IPS-NIHi7 (cell line): ENCODE results near the gene FMNL1.
A peak's percentile ranks its signal among the peaks of the same experiment; 100 is the strongest.

Experiments used
- DNase-seq: peaks from one replicate; pipeline ENCODE4 v3.0.0; 2012; ENCODE audit warnings: mixed read lengths; ENCODE audit errors: extremely low spot score

FMNL1 gene

DNA sequence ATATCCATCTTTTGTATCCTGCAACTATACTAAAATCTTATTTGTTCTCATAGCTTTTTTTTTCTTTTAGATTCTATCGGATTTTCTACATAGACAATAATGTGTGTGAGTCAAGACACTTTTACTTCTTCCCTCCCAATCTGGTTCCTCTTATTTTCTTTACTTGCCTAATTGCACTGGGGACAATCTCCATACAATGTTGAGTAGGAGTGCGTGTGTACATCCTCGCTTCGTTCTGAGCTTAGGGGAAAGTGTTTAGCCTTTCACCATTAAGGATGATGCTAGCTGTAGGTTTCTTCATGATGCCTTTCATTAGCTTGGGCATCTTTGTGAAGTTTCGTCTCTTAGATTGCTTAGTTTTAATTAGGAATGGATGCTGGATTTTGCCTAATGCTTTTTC, 37.3 kb downstream of the FMNL1 start:
- DNase-seq, result no peak

DNA sequence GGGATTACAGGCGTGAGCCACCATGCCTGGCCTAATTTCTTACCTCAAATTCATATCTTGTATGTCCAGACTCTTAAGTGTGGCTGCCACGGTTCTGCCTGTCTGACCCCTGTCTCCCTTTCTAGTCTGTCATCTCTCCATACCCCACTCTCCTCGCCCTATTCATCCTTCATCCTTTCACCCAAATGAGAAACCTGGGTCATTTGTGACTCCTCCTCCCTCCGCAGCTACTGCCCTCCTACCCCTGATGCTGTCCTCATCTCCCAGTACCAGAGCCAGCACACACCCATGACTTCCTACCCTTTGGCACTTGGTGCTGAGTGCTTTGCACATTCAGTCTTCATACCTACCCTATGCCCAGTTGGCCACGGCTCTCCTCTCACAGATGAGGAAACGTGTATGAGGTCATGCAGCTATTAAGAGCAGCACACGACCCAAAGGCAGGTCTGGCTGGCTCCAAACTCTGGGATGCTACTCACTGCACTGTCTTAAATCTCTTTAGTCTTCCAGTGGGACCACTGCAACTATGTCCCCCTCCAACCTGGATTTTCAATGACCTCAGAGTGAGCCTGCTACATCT, 38.6 kb downstream of the FMNL1 start:
- no peak for DNase-seq

DNA sequence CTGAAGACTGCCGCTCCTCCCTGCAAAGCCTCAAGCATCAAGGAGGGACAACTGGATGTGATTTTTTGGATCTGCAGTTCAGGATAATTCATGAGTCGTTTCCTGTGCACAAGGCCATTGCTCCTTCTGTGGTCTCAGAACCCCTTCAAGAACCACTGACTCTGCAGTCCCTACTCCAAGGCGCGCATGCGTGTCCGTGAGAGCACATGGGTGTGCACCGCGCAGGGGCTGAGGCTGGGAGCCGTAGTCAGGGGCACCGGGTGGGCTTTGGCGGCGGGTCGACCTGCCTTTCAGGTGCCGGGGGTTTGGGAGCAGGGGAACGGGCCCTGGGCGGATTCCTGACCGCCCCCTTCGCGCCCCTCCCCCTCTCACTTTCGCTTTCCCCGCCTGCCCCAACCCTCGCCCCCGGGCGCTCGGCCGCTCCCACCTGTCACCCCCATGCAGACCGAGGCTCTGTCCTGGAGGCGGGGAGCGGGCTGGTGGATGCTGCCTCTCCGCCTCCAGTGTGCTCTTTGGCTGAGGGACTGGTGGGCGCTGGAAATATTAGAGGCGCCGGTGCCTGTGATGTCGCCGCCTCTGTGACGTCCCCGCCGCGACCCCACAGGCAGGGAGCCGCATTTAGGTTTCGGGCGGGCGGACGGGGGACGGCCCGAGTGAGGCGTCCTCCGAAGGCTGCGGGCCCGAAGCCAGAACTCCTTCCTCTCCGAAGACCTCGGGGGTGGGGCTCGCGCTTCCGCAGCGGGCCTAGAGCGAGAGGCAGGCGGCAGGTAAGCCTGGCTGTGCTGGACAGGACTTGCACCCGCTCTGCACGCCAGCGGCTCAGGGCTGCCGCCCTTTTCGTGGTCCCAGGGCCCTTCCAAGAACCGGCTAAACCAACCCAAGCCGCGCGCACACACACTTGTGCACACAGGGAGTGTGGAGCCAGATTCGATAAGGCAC, 40.2 kb downstream of the FMNL1 start, which contains the start of gene SPATA32:
Gene SPATA32, minus strand, starts transcription at position 518 of the 939 bp plus-strand sequence. Its CDS starts 78 bp downstream, at position 440.
- peak; percentile 68 for DNase-seq

DNA sequence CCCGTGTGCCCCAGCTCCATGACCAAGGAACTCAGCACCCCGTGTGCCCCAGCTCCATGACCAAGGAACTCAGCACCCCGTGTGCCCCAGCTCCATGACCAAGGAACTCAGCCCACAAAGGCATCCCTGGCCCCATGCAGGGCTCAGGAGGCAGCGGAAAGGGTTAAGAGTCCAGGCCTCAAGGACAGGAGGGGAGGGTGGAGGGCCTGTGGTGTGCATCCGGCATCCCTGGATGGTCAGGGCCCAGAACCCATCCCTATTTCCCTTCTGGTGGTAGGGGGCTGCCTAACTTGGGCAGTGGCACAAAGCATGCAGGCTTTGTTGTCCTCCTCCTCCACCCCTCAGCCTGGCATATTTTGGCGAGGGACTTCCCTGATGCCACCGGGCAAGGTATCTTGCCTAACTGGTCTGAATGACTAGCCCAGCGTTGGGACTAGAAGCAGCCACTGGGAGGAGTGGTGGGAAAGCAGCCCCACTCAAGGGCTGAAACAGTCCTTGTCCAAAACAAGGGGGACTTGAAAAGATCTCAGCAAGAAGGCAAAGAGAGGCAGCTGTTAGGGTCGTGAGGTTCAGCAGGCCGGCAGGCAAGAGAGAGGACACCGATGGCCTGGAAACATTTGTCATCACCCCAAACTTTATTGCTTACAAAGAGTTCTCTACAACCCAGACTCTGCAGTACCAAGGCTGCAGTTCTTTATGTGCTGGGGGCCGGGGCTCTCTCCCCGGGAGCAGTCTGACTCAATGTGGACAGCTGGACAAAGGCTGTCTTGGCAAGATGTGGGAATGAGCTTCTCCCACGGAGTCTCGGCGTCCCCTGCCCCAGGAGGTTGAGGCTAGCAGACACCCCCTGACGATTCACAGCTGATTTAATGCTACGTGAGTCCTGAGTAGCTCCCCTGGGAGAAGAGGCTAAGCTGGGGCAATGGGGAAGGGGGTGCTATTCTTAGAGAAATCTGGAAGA, 41.1 kb downstream of the FMNL1 start:
- no peak for DNase-seq

DNA sequence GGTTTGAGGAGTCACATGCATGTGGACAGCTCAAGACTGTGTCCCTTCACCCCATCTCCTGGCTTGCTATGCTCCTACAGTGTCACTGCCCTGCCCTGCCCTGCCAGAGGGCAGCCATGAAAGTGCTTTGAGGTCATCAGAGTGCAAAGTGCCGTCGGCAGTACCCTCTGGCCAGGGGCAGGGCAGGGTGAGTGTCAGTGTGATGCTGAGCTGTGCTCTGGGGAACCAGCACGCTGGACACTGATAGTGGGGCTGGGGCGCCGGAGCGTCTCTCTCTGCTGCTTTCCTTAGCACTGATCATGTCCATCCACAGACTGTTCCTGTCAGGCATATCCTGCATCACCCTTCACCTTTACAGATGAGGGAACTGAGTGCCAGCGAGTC, 41.8 kb downstream of the FMNL1 start:
- DNase-seq, result no peak

DNA sequence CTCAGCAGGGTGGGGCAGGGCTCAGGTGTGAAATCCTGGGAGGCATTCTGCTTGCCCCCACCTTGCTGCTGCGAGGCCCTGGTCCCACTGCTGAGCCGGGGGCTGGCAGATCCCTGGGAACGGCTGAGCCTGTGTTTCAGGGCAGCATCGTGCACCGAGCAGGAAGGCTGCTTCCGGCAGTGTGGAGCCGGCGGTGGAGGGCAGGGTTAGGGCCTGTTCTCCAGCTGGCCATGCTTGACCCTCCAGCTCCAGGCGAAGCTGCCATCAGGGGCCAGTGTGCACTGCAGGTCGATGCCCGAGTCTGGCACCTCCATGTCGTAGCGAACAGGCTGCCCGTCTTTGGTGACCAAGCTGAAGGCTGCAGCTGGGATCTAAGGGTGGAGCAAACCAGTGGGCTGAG, 42.7 kb downstream of the FMNL1 start:
- DNase-seq, result no peak

DNA sequence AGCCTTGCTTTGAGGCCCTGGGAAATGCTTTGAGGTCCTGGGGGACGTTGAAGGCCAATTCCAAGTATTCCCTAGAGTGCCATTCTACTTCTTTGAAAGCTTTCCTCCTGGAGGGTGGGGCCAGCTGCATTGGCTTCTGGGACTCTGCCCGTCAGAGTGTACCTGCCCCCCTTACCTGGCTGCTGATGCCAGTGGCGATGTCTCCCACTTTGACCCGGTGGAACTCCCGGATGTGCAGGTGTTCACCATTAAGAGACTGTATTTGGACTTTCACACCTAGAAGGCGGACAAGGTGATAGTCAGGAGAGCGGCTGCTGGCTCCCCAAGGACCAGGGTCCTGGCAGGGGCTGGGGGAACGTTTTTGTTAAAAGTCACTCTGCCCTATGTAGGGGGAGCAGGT, 43.3 kb downstream of the FMNL1 start:
- DNase-seq, result no peak

DNA sequence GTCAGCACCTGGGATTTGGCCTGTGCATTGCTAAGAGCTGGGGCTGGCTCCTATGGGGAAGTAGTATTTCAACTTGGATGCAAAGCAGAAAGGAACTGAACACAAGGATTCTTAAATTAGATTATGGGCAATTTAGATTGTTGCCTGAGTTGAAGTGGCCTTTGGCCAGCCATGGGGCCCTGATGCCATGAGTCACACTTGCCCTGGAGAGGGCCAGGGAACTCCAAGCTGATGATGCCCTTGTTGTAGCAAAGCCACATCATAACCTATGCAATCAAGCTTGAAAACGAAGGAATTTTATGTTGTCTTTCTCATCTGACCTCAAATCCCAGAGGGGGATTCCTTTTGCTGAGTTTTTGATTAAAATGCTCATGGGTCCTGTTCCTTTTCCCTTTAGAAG, 44.1 kb downstream of the FMNL1 start:
- no peak for DNase-seq

DNA sequence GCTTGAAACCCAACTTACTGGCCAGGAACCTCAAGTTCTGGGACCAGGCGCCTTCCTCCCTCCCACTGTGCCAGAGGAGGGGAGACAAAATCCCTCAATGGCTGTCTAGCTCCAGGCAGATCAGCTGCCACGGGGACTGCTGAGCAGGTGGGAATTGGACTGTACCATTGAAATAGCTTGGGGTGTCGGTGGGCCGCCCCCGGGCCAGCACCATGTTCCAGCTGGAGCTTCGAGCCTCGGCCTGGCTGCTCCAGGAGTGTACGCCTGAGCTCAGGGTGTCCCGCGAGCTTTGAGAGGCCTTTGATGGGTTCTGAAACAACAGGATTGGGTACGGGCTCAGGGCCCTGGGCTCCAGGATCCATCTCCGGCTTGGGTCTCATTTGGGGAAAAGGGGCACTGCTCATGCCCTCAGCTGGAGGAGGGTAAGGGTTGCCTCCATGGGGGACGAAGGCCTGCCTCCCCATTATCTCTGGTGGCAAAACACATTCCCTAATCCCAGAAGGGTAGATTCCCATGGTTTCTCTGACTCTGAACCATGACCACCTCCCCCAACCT, 44.8 kb downstream of the FMNL1 start:
- no peak for DNase-seq

DNA sequence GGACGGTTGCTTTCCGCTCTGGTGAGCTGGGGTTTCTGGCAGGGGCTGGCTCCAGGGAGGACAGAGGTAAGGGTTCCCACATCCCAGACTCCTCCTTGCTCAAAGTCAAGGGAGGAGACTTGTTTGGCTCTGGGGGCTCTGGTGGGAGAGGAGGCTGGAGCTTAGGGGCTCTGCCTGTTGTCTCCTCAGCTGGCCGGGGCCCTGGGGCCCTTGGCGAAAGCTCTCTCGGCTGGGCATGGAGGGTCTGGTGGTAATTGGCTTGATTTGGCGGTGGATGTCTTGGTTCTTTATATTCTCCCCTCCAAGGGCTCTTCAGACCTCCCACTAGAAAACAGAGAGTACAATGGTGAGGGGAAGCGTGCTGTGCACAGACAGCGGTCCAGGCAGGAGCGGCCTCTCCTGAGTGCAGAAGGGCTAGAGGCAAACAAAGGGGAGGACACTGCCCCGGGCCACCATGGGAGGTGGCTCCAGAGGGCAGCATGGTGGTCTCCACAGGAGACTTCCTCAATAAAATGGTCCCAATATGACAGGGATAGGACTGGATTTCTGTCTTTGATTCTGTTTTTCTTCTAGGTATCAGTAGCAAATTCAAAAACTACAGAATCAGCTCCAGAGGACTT, 45.9 kb downstream of the FMNL1 start:
- DNase-seq, result no peak

DNA sequence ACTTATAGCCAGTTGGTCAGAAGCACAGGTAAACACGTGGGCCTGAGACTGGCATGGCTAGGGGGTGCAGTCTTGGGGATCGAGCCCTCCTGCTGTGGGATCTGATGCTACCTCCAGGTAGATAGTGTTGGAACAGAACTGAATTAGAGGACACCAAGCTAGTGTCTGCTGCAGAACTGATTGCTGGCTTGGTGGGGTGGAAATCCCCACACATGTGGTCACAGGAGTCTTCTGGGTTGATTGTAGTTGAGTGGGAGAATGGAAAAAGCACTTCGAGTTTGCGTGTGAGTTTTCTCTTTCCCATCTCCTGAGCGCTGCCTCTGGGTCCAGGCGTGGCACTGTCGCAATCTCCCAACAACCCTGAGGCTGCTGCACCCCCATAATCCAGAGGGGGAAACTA, 48.2 kb downstream of the FMNL1 start:
- no peak for DNase-seq

DNA sequence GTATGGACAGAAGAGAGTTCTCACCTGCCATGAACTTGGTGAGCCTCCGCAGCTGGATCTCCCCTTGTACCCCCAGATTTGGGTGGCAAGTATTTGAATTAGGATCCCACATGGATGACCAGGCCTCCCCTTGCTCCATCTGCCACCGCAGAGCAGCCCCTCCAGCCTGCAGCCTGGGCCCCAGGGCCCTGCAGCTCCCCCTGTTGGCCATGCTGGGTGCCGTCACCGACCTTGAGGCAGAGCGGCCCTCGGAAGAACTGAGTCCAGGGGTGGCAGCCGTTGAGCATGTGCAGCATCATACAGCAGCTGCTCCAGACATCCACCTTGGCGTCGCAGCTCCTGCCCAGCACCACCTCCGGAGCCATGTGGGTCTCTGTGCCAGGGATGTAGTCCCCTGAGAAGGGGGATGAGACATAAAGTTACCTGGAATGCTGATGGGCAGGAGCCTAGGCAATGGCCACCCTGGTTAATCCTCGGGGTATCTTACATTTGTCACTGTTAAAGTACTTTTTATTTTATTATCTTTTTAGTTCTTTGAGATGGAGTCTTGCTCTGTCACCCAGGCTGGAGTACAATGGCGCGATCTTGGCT, 49.2 kb downstream of the FMNL1 start:
- peak; percentile 87 for DNase-seq

DNA sequence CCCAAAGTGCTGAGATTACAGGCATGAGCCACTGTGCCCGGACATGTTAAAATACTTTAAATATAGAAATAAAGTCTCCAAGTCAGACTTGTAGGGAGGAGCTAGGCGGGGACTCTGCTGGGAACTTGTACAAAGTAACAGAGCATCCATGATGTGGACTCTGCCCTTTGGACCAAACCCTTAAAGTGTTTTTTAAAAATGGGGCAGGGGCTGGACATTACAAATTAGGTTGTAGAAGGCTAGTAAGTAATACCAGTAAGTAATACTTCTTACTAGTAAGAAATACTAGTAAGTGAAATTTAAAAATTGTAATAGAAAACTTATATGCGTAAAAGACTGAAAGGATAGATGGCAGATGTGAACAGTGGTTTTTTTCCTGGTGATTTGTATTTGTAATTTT, 49.9 kb downstream of the FMNL1 start:
- DNase-seq, result no peak

DNA sequence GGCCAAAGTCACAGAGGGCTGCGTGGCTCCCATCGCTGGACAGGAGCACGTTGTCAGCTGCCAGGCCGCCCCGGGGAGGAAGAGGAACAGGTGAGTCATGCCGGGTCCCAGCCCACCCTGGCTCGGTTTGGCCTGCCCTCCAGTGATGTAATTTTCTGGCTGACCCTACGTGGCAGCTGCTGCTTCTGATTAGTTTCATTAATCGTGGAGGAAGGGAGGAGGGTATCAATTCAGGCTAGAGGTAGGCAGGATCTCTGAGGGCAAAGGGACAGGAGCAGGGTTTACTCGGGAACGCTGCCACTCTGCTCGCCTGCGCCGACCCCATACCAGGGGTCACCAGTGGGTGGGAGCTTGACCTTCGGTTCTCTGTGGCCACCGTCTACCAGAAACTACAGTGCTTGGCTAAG, 51.9 kb downstream of the FMNL1 start:
- DNase-seq, result no peak

DNA sequence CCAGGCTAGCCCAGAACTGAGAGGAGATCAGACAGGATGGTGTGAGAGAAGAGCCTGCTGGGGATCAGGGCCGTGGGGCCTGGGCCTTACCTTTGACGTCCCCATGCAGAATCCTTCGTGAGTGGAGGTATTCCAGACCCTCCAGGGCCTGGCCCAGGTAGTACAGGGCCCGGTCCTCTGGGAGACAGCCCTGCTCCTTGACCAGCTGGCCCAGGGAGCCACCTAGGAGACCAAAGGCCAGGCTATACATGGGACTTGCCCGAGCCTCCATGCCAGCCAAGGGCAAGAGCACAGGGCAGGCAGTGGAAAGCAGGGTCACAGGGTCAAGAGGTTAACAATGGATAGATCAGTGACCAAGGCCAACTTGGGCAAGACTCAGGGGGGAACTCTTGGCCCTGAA, 52.3 kb downstream of the FMNL1 start:
- DNase-seq, result no peak

DNA sequence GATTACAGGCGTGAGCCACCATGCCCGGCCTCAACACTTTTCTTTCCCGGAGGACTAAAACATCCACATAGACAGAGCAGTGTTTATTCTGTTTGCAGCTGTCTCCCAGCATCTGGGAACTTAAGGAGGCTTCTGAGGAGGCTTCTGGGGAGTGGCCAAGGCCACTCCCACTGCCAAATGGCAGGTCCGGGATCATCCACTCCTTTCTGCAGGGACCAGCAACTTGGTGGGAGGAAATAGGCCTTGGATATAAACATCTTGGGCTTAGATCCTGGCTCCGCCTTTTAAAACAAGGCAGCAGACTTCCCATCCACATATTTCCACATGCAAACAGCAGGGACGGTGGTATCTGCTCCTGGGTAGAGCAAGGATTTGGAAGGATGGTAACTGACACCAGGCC, 54.3 kb downstream of the FMNL1 start:
- no peak for DNase-seq

DNA sequence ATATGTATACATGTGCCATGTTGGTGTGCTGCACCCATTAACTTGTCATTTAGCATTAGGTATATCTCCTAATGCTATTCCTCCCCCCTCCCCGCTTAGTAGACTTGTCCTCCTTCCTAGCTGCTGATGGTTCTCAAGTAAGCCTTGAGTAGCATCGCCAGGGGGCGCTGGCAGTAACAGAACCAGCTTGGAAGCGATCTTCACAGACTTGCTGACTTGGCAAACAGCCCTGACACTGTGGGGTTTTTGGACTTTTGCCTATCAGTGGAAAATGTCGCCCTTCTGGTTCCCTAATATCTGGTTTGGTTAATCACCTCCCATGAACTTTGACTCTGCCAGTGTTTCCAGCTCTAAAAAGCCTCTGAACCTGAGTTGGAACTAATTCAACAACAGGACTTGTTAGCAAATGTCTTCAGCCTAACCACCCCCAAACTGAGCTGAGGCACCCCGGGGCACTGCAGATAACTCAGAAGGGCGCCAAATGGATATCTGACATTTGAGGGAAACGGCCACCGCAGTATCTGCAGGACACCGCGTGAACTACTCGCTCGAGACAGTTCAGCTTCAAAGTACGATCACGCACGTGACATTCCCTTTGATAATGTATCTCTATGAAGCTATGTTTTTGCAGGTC, 55.6 kb downstream of the FMNL1 start:
- DNase-seq, result peak; percentile 87

DNA sequence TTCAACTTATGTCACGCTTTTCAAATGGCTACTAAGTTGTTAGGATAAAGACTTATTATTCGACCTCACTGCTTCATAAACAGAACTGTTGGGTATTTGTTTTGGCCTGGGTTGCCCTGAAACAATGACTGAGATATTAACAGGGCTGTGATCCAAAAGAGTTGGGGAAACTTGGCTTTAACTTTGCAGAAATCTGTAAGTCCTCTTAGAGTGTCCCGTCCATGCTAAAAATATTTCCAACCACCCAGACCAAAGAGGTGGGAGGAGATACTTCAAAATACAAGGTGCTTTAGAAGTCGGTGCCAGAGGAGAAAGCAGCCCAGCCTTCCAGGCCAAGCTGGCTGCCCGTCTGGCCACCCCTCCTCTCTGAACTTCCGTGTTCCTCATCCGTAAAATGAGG, 56.3 kb downstream of the FMNL1 start:
- no peak for DNase-seq

DNA sequence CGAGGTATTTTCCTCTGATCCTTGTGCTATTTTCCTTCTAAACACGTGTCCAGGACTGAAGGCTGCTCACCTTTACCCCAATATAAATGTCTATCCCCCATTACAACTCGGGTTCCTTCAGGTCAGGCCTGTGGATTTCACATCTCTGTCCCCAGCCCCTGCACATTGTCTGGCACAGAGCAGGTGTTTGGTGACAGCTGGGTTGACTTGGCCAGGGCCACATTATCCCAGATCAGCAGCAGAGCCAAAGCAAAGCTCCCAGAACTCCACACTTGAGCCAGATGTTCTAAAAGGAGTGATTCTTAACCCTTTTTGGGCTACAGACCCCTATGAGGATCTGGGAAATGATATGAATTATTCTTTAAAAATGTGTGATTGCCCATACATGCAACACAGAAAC, 58.2 kb downstream of the FMNL1 start:
- no peak for DNase-seq
